ENCODE results near the gene DIDO1.

The DIDO1 gene

DNA sequence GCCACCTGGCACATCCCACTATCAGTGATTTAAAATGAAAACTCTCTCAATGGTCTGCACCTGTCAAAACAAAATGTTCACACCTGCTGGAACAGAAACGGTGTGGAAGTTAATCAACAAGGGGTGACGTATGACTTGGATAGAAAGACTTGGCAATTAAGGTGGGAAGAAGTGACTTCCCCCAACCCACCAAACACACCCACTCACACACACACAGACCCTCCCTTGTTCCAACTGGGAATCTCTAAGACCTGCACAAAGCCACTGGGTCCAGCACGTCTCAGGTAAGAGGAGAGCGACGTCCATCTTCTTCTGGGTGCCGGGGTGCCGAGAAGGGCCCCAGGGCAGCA is 39.6 kb downstream of the DIDO1 start:
- peaks cover 65% of the 10 kb centered on the region for H3K36me3 ChIP-seq (ENCODE audit: control insufficient read depth, insufficient read depth, low read length)

GRCh38 chr20:62885896-62886708 is 40.2 kb downstream of the DIDO1 start:
- H3K4me1 ChIP-seq (ENCODE audit: control insufficient read depth, insufficient read depth, low read length, poor library complexity, severe bottlenecking), result peaks cover 5% of the 10 kb centered on the region
- no peak for DNase-seq
- H3K4me3 ChIP-seq (ENCODE audit: insufficient read depth, low read depth, low read length, poor library complexity, severe bottlenecking), result no peak overlapping the region
- H3K9me3 ChIP-seq (ENCODE audit: control insufficient read depth, low read length), result no peaks in the 10 kb centered on the region
- no peaks in the 10 kb centered on the region for H3K27me3 ChIP-seq (replicated peaks; ENCODE audit: control insufficient read depth, insufficient read depth, low read length, poor library complexity, severe bottlenecking)
- no peak overlapping the region for H3K27ac ChIP-seq (ENCODE audit: insufficient read depth, low read length, poor library complexity, severe bottlenecking)
- H3K36me3 ChIP-seq (ENCODE audit: control insufficient read depth, insufficient read depth, low read length), result peaks cover 61% of the 10 kb centered on the region

More for the DNA sequence above, 39.6 kb downstream of the DIDO1 start:
- H3K4me1 ChIP-seq (ENCODE audit: control insufficient read depth, insufficient read depth, low read length, poor library complexity, severe bottlenecking), result peaks cover 7% of the 10 kb centered on the region
- H3K27me3 ChIP-seq (replicated peaks; ENCODE audit: control insufficient read depth, insufficient read depth, low read length, poor library complexity, severe bottlenecking), result no peaks in the 10 kb centered on the region
- H3K9me3 ChIP-seq (ENCODE audit: control insufficient read depth, low read length), result no peaks in the 10 kb centered on the region
- no peak overlapping the region for H3K27ac ChIP-seq (ENCODE audit: insufficient read depth, low read length, poor library complexity, severe bottlenecking)
- DNase-seq, result no peak
- H3K4me3 ChIP-seq (ENCODE audit: insufficient read depth, low read depth, low read length, poor library complexity, severe bottlenecking), result no peak overlapping the region

- Histone ChIP-seq H3K4me1 (ENCODE audit: control insufficient read depth, insufficient read depth, low read length, poor library complexity, severe bottlenecking) (no peaks in the 10 kb centered on the region), H3K36me3 (ENCODE audit: control insufficient read depth, insufficient read depth, low read length) (peaks cover 61% of the 10 kb centered on the region), H3K27me3 (replicated peaks; ENCODE audit: control insufficient read depth, insufficient read depth, low read length, poor library complexity, severe bottlenecking) (no peaks in the 10 kb centered on the region), H3K4me3 (ENCODE audit: insufficient read depth, low read depth, low read length, poor library complexity, severe bottlenecking) (no peak overlapping the region), H3K27ac (ENCODE audit: insufficient read depth, low read length, poor library complexity, severe bottlenecking) (no peak overlapping the region), H3K9me3 (ENCODE audit: control insufficient read depth, low read length) (no peaks in the 10 kb centered on the region)
- DNase-seq, result no peak
Measured at GRCh38 chr20:62885046-62885895, 41.0 kb downstream of the DIDO1 start.

GRCh38 chr20:62884556-62884955 is 41.7 kb downstream of the DIDO1 start:
- Histone ChIP-seq H3K4me1 (ENCODE audit: control insufficient read depth, insufficient read depth, low read length, poor library complexity, severe bottlenecking) (no peaks in the 10 kb centered on the region), H3K27ac (ENCODE audit: insufficient read depth, low read length, poor library complexity, severe bottlenecking) (no peak overlapping the region), H3K4me3 (ENCODE audit: insufficient read depth, low read depth, low read length, poor library complexity, severe bottlenecking) (no peak overlapping the region), H3K36me3 (ENCODE audit: control insufficient read depth, insufficient read depth, low read length) (peaks cover 61% of the 10 kb centered on the region), H3K9me3 (ENCODE audit: control insufficient read depth, low read length) (no peaks in the 10 kb centered on the region), H3K27me3 (replicated peaks; ENCODE audit: control insufficient read depth, insufficient read depth, low read length, poor library complexity, severe bottlenecking) (no peaks in the 10 kb centered on the region)
- no peak for DNase-seq

- no peaks in the 10 kb centered on the region for H3K9me3 ChIP-seq (ENCODE audit: control insufficient read depth, low read length)
- no peaks in the 10 kb centered on the region for H3K4me1 ChIP-seq (ENCODE audit: control insufficient read depth, insufficient read depth, low read length, poor library complexity, severe bottlenecking)
- no peak for DNase-seq
- peaks cover 41% of the 10 kb centered on the region for H3K36me3 ChIP-seq (ENCODE audit: control insufficient read depth, insufficient read depth, low read length)
- no peak overlapping the region for H3K27ac ChIP-seq (ENCODE audit: insufficient read depth, low read length, poor library complexity, severe bottlenecking)
- no peak overlapping the region for H3K4me3 ChIP-seq (ENCODE audit: insufficient read depth, low read depth, low read length, poor library complexity, severe bottlenecking)
- H3K27me3 ChIP-seq (replicated peaks; ENCODE audit: control insufficient read depth, insufficient read depth, low read length, poor library complexity, severe bottlenecking), result no peaks in the 10 kb centered on the region
Measured at GRCh38 chr20:62882426-62882825, 43.9 kb downstream of the DIDO1 start.

- no peaks in the 10 kb centered on the region for H3K27me3 ChIP-seq (replicated peaks; ENCODE audit: control insufficient read depth, insufficient read depth, low read length, poor library complexity, severe bottlenecking)
- H3K36me3 ChIP-seq (ENCODE audit: control insufficient read depth, insufficient read depth, low read length), result peaks cover 35% of the 10 kb centered on the region
- no peaks in the 10 kb centered on the region for H3K9me3 ChIP-seq (ENCODE audit: control insufficient read depth, low read length)
- no peaks in the 10 kb centered on the region for H3K4me1 ChIP-seq (ENCODE audit: control insufficient read depth, insufficient read depth, low read length, poor library complexity, severe bottlenecking)
- H3K27ac ChIP-seq (ENCODE audit: insufficient read depth, low read length, poor library complexity, severe bottlenecking), result no peak overlapping the region
- no peak for DNase-seq
- H3K4me3 ChIP-seq (ENCODE audit: insufficient read depth, low read depth, low read length, poor library complexity, severe bottlenecking), result no peak overlapping the region
Measured at GRCh38 chr20:62881662-62882395, 44.5 kb downstream of the DIDO1 start.

DNA sequence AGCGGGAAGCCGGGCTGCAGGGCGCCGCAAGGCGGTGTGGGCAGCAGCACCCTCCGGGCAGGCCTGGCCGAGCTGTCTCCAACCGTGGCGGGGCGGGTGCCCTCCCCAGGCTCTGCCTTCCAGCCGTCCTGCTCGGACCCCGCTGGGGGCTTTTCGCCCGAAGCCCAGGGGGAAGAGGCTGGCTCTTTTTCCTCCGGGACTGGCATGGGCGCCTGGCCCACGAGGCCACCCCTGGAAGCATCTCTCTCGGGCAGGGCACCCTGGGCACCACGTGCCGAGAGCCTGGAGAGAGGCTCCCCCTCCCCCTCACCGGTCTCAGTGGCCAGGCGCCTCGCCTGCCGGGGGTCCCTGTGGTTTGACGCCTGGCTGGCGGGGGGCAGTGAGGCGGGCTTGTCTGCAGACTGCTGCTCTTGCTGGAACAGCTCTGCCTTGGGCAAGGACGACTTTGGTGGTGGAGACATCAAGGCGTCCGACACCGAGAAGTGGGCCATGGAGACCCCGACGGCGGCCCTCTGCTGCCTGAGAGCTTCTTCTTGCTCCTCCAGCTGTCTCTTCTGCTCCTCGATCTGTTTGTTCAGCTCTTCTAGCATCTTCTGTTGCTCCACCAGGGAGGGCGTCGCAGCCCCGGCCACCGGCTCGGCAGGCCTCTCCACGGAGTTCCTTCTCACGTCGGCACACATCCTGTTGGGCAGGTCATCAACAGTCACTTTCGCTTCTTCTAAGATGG is 45.2 kb downstream of the DIDO1 start:
- Histone ChIP-seq H3K4me3 (ENCODE audit: insufficient read depth, low read depth, low read length, poor library complexity, severe bottlenecking) (no peak overlapping the region), H3K36me3 (ENCODE audit: control insufficient read depth, insufficient read depth, low read length) (peaks cover 29% of the 10 kb centered on the region), H3K27ac (ENCODE audit: insufficient read depth, low read length, poor library complexity, severe bottlenecking) (no peak overlapping the region), H3K4me1 (ENCODE audit: control insufficient read depth, insufficient read depth, low read length, poor library complexity, severe bottlenecking) (no peaks in the 10 kb centered on the region), H3K9me3 (ENCODE audit: control insufficient read depth, low read length) (no peaks in the 10 kb centered on the region), H3K27me3 (replicated peaks; ENCODE audit: control insufficient read depth, insufficient read depth, low read length, poor library complexity, severe bottlenecking) (no peaks in the 10 kb centered on the region)
- no peak for DNase-seq

DNA sequence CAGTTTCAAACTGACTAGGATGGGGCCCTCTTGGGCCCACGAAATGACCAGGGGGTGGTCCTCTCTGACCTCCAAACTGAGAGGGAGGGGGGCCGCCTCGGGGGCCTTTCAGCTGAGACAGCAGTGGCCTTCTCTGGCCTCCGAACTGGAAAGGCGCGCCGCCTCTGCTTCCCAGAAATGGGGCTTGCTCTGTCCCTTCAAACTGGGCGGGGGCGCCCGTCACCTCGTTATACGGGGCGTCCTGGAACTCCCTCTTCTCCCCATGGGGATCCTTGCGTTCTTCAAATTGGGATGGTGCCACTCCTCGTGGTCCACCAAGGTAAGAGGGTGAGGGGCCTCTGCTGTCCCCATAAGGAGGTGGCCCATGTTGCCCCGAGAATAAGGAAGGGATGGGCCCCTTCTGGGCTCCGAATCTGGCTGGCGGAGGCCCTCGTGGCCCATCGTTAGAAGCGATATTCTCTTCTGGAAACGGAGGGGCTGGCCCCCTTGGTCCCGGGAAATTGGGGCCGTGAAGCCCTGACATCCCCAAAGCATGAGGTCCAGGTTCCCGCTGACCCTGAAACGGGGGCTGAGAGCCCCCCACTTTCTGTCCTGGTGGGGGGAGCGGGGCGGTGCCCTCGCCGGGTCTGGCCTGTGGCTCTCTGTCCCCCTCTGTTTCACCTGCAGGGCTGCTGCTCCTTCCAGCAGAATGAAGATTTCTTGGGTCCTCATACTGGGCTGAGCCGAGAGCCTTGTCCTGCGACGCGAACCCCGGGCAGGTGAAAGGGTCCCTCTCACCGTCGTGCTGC is 46.0 kb downstream of the DIDO1 start:
- H3K36me3 ChIP-seq (ENCODE audit: control insufficient read depth, insufficient read depth, low read length), result peaks cover 24% of the 10 kb centered on the region
- no peak overlapping the region for H3K4me3 ChIP-seq (ENCODE audit: insufficient read depth, low read depth, low read length, poor library complexity, severe bottlenecking)
- no peaks in the 10 kb centered on the region for H3K9me3 ChIP-seq (ENCODE audit: control insufficient read depth, low read length)
- H3K27ac ChIP-seq (ENCODE audit: insufficient read depth, low read length, poor library complexity, severe bottlenecking), result no peak overlapping the region
- H3K4me1 ChIP-seq (ENCODE audit: control insufficient read depth, insufficient read depth, low read length, poor library complexity, severe bottlenecking), result no peaks in the 10 kb centered on the region
- DNase-seq, result no peak
- no peaks in the 10 kb centered on the region for H3K27me3 ChIP-seq (replicated peaks; ENCODE audit: control insufficient read depth, insufficient read depth, low read length, poor library complexity, severe bottlenecking)

Measured in effector memory CD4-positive, alpha-beta T cell (primary cell).